IMR-90 (cell line): Measurements from ENCODE around the gene TRIM42.

Experiments
- CEBPB ChIP-seq: IDR thresholded peaks from 2 replicates; pipeline ENCODE4 v1.6.1; 2012; ENCODE audit warnings: low read depth, low read length, improper control_type of control experiment
- CHD1 ChIP-seq: IDR thresholded peaks from 2 replicates; pipeline ENCODE4 v1.6.1; 2012; ENCODE audit warnings: low read depth, low read length, improper control_type of control experiment
- CTCF ChIP-seq: conservative IDR thresholded peaks from 2 replicates; pipeline ENCODE4 v1.5.1; 2012; ENCODE audit warnings: mild to moderate bottlenecking, low read depth, low read length, improper control_type of control experiment
- POLR2A ChIP-seq: IDR thresholded peaks from 2 replicates; pipeline ENCODE4 v1.6.1; 2012; ENCODE audit warnings: mild to moderate bottlenecking, low read depth, low read length
- RAD21 ChIP-seq: IDR thresholded peaks from 2 replicates; pipeline ENCODE4 v1.6.1; 2012; ENCODE audit warnings: low read length, improper control_type of control experiment
- SMC3 ChIP-seq: fragments of 150-350 bp; IDR thresholded peaks from 2 replicates; pipeline ENCODE4 v1.6.1; 2016; ENCODE audit warnings: low read depth, mild to moderate bottlenecking, antibody characterized with exemption, low read length, moderate library complexity

- TF ChIP-seq CTCF (no peak), POLR2A (no peak), CEBPB (no peak), SMC3 (no peak), RAD21 (no peak), CHD1 (no peak)
Observed at GRCh38 chr3:140731440-140732119, 53.7 kb downstream of the TRIM42 start.
